ENCODE results near the gene CSMD2.
"Not testable (repeated sequence)": the region's sequence is repeated elsewhere in the genome, so short reads cannot be mapped to it uniquely, and the experiment has no call there.

Gene CSMD2

DNA sequence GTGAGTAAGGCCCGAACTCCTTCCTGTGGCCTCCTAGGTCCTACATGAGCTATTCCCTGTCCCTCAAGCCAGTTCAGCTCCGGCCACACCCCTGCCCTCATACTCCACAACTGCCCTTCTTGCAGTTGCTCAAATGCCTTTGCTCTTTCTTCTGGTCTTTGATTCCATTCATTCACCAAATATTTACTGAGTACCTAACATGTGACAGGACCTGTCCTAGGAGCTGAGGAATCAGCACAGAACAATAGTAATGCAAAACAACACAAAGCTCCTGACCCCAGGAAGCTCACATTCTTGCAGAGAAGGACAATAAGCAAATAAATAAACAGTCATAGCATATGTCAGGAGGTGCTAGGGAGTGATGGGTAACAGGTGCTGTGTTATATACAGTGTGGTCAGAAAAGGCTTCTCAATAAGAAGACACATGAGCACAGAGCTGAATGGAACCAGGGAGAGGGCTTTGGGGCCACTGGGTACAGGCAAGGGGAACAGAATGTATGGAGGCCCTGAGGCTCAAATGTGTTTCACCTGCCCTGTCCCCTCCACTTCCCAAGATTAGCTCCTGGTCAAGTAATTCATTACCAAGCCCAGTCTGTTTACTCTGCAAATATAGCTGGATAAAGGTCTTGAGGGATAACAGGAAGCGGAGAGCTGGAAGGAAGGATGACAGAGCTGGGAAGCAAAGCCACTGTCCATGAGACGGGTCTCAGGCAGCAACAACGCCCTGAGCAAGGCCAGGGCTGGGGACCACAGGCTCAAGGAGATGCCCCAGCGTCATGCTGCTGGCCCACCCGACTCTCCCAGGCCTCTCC, 145.1 kb downstream of the CSMD2 start:
- DNase-seq (ENCODE audit: low read depth, low spot score), result peak; percentile 66
- no peak overlapping the region for H3K9ac ChIP-seq (ENCODE audit: insufficient read length, low read depth)
- H3K4me1 ChIP-seq (ENCODE audit: insufficient read depth, insufficient read length), result peaks cover 9% of the 10 kb centered on the region
- H3K4me3 ChIP-seq (ENCODE audit: insufficient read length, low read depth), result no peak overlapping the region
- H3K36me3 ChIP-seq (ENCODE audit: insufficient read depth, insufficient read length, low read length), result no peaks in the 10 kb centered on the region
- no peaks in the 10 kb centered on the region for H3K9me3 ChIP-seq (ENCODE audit: insufficient read depth, low read length)
- TF ChIP-seq ZNF274 (IDR thresholded peaks at IDR 0.05; ENCODE audit: low read depth, low read length) (no peak), SUZ12 (IDR thresholded peaks at IDR 0.05; ENCODE audit: extremely low read depth, insufficient read depth, insufficient read length) (no peak), YY1 (IDR thresholded peaks at IDR 0.05; ENCODE audit: insufficient read depth, insufficient read length) (no peak)
- H3K27me3 ChIP-seq (ENCODE audit: insufficient read depth, insufficient read length), result no peaks in the 10 kb centered on the region

DNA sequence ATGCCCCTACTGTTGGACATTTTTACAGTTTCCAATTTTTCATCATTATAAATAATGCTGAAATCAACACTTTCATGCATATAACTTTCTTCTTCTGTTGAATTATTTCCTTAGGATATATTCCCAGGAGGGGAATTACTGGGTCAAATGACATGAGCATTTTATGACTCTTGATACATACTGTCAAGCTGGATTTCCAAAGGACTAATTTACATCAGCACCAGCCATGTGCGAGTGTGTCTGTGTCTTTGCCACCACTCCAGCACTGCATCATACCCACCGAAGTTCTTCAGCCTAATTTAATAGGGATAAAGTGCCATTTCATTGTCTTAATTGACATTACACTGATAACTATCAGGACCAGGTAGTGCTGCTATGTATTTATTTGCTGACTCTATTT, 146.7 kb downstream of the CSMD2 start:
- Histone ChIP-seq H3K9ac (ENCODE audit: insufficient read length, low read depth) (no peak overlapping the region), H3K36me3 (ENCODE audit: insufficient read depth, insufficient read length, low read length) (no peaks in the 10 kb centered on the region), H3K4me1 (ENCODE audit: insufficient read depth, insufficient read length) (peaks cover 9% of the 10 kb centered on the region), H3K9me3 (ENCODE audit: insufficient read depth, low read length) (no peaks in the 10 kb centered on the region), H3K4me3 (ENCODE audit: insufficient read length, low read depth) (no peak overlapping the region), H3K27me3 (ENCODE audit: insufficient read depth, insufficient read length) (no peaks in the 10 kb centered on the region)
- no peak for DNase-seq (ENCODE audit: low read depth, low spot score)
- TF ChIP-seq SUZ12 (IDR thresholded peaks at IDR 0.05; ENCODE audit: extremely low read depth, insufficient read depth, insufficient read length) (no peak), ZNF274 (IDR thresholded peaks at IDR 0.05; ENCODE audit: low read depth, low read length) (no peak), YY1 (IDR thresholded peaks at IDR 0.05; ENCODE audit: insufficient read depth, insufficient read length) (no peak)

DNA sequence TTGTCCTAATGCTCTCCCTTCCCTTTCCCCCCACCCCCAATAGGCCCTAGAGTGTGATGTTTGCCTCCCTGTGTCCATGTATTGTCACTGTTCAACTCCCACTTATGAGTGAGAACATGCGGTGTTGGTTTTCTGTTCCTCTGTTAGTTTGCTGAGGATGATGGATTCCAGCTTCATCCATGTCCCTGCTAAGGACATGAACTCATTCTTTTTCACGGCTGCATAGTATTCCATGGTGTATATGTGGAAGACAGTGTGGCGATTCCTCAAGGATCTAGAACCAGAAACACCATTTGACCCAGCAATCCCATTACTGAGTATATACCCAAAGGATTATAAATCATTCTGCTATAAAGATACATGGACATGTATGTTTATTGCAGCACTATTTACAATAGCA, 148.7 kb downstream of the CSMD2 start:
- H3K4me1 ChIP-seq (ENCODE audit: insufficient read depth, insufficient read length); DNase-seq (ENCODE audit: low read depth, low spot score); H3K27me3 ChIP-seq (ENCODE audit: insufficient read depth, insufficient read length); H3K9me3 ChIP-seq (ENCODE audit: insufficient read depth, low read length); H3K9ac ChIP-seq (ENCODE audit: insufficient read length, low read depth); H3K36me3 ChIP-seq (ENCODE audit: insufficient read depth, insufficient read length, low read length); H3K4me3 ChIP-seq (ENCODE audit: insufficient read length, low read depth): not testable (repeated sequence)

DNA sequence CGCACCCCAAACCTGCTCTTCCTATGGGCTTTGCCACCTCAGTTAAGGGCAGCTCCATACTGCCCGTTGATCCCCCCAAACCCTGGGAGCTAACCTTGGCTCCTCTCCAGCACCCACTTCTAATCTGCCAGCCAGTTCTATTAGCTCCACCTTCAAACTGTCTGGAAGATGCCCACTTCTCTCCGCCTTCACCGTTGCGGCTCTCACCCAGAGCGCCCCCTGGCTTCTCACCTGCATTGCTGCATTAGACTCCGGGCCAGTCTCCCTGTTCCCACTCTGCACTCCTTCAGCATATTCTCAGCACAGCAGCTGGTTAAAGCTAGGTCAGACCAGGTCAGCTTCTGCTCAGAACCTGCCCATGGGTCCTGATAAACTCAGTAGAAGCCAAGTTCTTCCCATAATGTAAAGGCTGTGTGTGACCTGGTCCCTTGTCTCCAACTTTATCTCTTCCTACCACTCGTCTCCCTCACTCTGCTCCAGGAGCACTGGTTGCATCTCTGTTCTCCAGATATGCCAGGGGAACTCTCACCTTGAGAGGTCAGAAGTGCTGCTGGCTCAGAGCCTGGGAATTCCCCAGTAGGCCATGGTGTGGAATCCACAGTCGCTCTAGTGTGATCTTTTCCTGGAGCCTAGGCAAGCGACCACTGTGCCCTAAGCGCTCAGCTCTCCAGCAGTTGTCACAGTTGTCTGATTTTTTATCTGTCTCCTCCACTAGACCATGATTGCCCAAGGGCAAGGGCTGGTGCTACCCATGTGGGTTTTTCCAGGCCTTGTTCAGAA, 150.9 kb downstream of the CSMD2 start:
- no peak for DNase-seq (ENCODE audit: low read depth, low spot score)
- no peaks in the 10 kb centered on the region for H3K9me3 ChIP-seq (ENCODE audit: insufficient read depth, low read length)

DNA sequence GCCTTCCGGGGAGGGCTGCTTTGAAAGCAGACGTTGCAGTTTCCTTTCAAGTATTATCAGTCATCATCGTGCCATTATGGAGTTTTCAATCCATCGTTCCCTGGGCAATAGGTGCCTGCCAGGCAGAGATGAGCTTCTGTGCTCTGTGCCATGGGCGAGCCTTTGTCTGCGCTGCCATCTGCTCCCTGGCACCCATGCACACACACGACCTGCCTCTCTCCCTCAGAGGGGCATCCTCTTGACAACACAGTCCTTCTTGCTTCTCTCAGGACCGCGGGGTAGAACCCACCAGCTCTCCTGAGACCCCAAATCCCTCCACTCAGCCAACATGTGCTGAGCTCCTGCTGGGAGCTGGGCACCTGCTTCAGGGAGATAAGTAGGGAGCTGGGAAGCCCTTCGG, 151.9 kb downstream of the CSMD2 start:
- H3K9ac ChIP-seq (ENCODE audit: insufficient read length, low read depth), result no peak overlapping the region
- H3K4me3 ChIP-seq (ENCODE audit: insufficient read length, low read depth), result no peak overlapping the region
- H3K27me3 ChIP-seq (ENCODE audit: insufficient read depth, insufficient read length), result no peaks in the 10 kb centered on the region
- H3K9me3 ChIP-seq (ENCODE audit: insufficient read depth, low read length), result no peaks in the 10 kb centered on the region
- no peak for DNase-seq (ENCODE audit: low read depth, low spot score)
- no peaks in the 10 kb centered on the region for H3K4me1 ChIP-seq (ENCODE audit: insufficient read depth, insufficient read length)
- TF ChIP-seq ZNF274 (IDR thresholded peaks at IDR 0.05; ENCODE audit: low read depth, low read length), result no peak
- no peak for TF ChIP-seq SUZ12 (IDR thresholded peaks at IDR 0.05; ENCODE audit: extremely low read depth, insufficient read depth, insufficient read length)
- TF ChIP-seq YY1 (IDR thresholded peaks at IDR 0.05; ENCODE audit: insufficient read depth, insufficient read length), result no peak
- H3K36me3 ChIP-seq (ENCODE audit: insufficient read depth, insufficient read length, low read length), result no peaks in the 10 kb centered on the region

More for the DNA sequence above, 150.9 kb downstream of the CSMD2 start:
- Histone ChIP-seq H3K4me1 (ENCODE audit: insufficient read depth, insufficient read length) (no peaks in the 10 kb centered on the region), H3K27me3 (ENCODE audit: insufficient read depth, insufficient read length) (no peaks in the 10 kb centered on the region), H3K9ac (ENCODE audit: insufficient read length, low read depth) (no peak overlapping the region), H3K4me3 (ENCODE audit: insufficient read length, low read depth) (no peak overlapping the region), H3K36me3 (ENCODE audit: insufficient read depth, insufficient read length, low read length) (no peaks in the 10 kb centered on the region)
- TF ChIP-seq YY1 (IDR thresholded peaks at IDR 0.05; ENCODE audit: insufficient read depth, insufficient read length) (no peak), ZNF274 (IDR thresholded peaks at IDR 0.05; ENCODE audit: low read depth, low read length) (no peak), SUZ12 (IDR thresholded peaks at IDR 0.05; ENCODE audit: extremely low read depth, insufficient read depth, insufficient read length) (no peak)

DNA sequence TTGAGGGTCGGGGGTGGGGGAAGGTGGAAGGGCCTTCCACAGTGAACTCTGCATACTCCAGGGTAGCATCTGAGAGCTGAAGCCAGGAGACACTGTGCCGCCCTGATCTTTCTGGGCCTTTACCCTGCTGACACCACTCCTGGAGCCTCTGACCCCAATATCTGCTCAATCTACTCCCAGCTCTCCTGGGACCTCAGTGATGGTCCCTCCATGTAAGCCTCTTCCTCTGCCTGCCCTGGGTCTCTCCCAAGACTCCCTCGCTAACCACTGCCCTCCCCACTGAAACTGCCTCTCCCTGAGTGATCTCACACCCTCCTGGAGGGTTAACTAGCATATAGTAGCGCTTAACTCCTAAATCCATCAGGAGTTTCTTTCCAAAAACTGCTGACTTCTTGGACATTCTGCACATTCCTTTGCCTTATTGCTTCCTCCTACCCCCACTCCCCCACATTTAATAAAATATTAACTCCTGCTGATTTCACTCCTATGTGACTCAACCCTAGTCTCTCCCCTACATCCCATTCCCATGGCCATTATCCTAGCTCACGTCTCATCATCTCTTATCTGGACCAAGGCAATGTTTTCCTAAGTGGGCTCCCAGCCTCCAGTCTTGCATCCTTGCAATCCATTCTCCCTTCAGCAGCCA, 155.6 kb downstream of the CSMD2 start:
- Histone ChIP-seq H3K27me3 (ENCODE audit: insufficient read depth, insufficient read length) (no peaks in the 10 kb centered on the region), H3K9ac (ENCODE audit: insufficient read length, low read depth) (no peak overlapping the region), H3K9me3 (ENCODE audit: insufficient read depth, low read length) (no peaks in the 10 kb centered on the region), H3K4me3 (ENCODE audit: insufficient read length, low read depth) (no peak overlapping the region), H3K36me3 (ENCODE audit: insufficient read depth, insufficient read length, low read length) (no peaks in the 10 kb centered on the region), H3K4me1 (ENCODE audit: insufficient read depth, insufficient read length) (no peaks in the 10 kb centered on the region)
- DNase-seq (ENCODE audit: low read depth, low spot score), result no peak
- TF ChIP-seq SUZ12 (IDR thresholded peaks at IDR 0.05; ENCODE audit: extremely low read depth, insufficient read depth, insufficient read length) (no peak), ZNF274 (IDR thresholded peaks at IDR 0.05; ENCODE audit: low read depth, low read length) (no peak), YY1 (IDR thresholded peaks at IDR 0.05; ENCODE audit: insufficient read depth, insufficient read length) (no peak)

DNA sequence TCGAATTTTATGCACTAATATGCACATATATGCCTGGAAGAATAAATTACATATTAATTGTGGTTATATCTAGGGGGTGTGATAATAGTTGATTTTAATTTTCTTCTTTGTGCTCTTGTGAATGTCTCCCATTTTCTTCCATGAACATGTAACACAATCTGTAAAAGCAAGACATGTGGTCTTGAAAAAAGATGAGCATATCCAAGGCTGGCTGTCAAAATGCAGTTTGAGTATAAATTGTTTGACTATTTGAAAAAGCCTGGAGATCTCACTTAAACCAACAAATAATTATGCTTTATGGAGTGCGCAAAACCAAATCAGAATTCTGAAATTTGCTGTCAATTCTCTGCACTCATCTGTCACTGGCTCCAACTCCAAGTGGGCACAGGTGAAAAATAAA, 157.3 kb downstream of the CSMD2 start:
- H3K9me3 ChIP-seq (ENCODE audit: insufficient read depth, low read length), result no peaks in the 10 kb centered on the region
- DNase-seq (ENCODE audit: low read depth, low spot score), result no peak

More for the DNA sequence above, 157.3 kb downstream of the CSMD2 start:
- Histone ChIP-seq H3K4me1 (ENCODE audit: insufficient read depth, insufficient read length) (no peaks in the 10 kb centered on the region), H3K4me3 (ENCODE audit: insufficient read length, low read depth) (no peak overlapping the region), H3K9ac (ENCODE audit: insufficient read length, low read depth) (no peak overlapping the region), H3K27me3 (ENCODE audit: insufficient read depth, insufficient read length) (no peaks in the 10 kb centered on the region), H3K36me3 (ENCODE audit: insufficient read depth, insufficient read length, low read length) (no peaks in the 10 kb centered on the region)
- TF ChIP-seq ZNF274 (IDR thresholded peaks at IDR 0.05; ENCODE audit: low read depth, low read length) (no peak), SUZ12 (IDR thresholded peaks at IDR 0.05; ENCODE audit: extremely low read depth, insufficient read depth, insufficient read length) (no peak), YY1 (IDR thresholded peaks at IDR 0.05; ENCODE audit: insufficient read depth, insufficient read length) (no peak)

Data from NT2/D1 (cell line).